Muscle layer of colon (tissue), 2 donors: ENCODE results near the gene GADL1.

Experiments
- H3K27ac ChIP-seq: one replicate; pipeline ENCODE4 v1.7.0; 2013; ENCODE audit warnings: low read depth, mild to moderate bottlenecking, low read length, moderate library complexity
- H3K27me3 ChIP-seq, 2 donors: one replicate each; pipeline ENCODE4 v1.7.0; 2013; ENCODE audit warnings: low read length in 2 of 2, mild to moderate bottlenecking in 2 of 2; ENCODE audit not compliant: insufficient read depth in 2 of 2, control insufficient read depth in 1 of 2
- H3K36me3 ChIP-seq: one replicate; pipeline ENCODE4 v1.7.0; 2013; ENCODE audit warnings: mild to moderate bottlenecking, low read length; ENCODE audit not compliant: insufficient read depth
- H3K4me1 ChIP-seq: one replicate; pipeline ENCODE4 v1.7.0; 2013; ENCODE audit warnings: mild to moderate bottlenecking, low read length; ENCODE audit not compliant: insufficient read depth
- H3K4me3 ChIP-seq, 2 donors: one replicate each; pipeline ENCODE4 v1.7.0; 2013; ENCODE audit warnings: low read length in 2 of 2, low read depth in 1 of 2, mild to moderate bottlenecking in 1 of 2, moderate library complexity in 1 of 2
- H3K9ac ChIP-seq: one replicate; pipeline ENCODE4 v1.7.0; 2013; ENCODE audit warnings: low read length
- H3K9me3 ChIP-seq: one replicate; pipeline ENCODE4 v1.7.0; 2013; ENCODE audit warnings: mild to moderate bottlenecking, low read length
- donor health status: abdominal sarcoma.
- donor health status: Adenocarcinoma of cecum.

GADL1 gene

GRCh38 chr3:30690199-30690598 is 204.3 kb downstream of the GADL1 start:
- Histone ChIP-seq H3K9ac (no peak overlapping the region), H3K27me3 (no peaks in the 10 kb centered on the region), H3K9me3 (no peaks in the 10 kb centered on the region), H3K36me3 (peaks cover 41% of the 10 kb centered on the region), H3K4me3 (no peak overlapping the region), H3K4me1 (peaks cover 94% of the 10 kb centered on the region), H3K27ac (no peak overlapping the region)

DNA sequence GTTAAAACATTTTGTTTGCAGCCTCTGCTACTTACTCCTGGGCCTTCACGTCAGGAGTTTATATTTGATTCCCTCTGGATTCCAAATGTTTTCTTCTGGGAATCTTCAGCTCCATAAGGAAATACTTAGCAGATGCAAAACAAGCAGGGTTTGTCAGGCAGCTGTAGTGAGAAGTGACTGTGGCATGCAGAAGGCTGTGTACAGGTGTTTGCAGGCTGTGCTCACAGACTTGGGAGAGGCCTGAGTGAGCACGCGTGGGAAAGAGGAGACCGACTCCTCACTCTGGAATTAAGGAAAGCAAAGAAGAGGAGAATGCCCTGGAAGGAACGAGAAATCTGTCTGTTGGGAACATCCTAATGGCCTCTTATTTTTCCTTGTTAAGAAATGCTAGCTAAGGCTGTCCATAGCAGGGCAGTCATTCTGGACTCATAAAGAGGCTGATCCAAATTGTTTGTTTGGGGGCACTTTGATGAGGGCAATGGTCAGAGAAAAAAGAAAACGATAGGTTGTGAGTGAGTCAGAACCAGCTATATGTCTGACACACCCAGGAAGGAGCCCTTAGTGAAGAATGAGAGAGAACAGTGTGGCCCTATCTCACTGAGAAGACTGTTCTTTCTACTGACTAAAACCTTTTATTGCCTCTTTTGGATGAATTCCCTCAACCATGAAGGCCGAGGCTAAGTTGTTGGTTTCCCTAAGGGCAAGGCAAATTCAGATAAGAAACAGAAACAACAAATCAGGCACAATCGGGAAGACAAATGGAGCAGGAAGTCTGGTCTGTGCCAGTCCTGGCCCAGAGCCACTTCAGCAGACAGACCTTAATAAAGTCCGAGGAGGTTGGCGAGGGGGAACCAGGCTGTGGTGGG is 205.5 kb downstream of the GADL1 start:
- no peaks in the 10 kb centered on the region for H3K27me3 ChIP-seq
- peak overlapping the region in 1 of 2 donors; percentile 9 for H3K4me3 ChIP-seq
- peaks cover 31% of the 10 kb centered on the region for H3K36me3 ChIP-seq
- H3K4me1 ChIP-seq: peaks cover 99% of the 10 kb centered on the region
- peak overlapping the region; percentile 16 for H3K9ac ChIP-seq
- H3K9me3 ChIP-seq: no peaks in the 10 kb centered on the region
- peak overlapping the region; percentile 62 for H3K27ac ChIP-seq

DNA sequence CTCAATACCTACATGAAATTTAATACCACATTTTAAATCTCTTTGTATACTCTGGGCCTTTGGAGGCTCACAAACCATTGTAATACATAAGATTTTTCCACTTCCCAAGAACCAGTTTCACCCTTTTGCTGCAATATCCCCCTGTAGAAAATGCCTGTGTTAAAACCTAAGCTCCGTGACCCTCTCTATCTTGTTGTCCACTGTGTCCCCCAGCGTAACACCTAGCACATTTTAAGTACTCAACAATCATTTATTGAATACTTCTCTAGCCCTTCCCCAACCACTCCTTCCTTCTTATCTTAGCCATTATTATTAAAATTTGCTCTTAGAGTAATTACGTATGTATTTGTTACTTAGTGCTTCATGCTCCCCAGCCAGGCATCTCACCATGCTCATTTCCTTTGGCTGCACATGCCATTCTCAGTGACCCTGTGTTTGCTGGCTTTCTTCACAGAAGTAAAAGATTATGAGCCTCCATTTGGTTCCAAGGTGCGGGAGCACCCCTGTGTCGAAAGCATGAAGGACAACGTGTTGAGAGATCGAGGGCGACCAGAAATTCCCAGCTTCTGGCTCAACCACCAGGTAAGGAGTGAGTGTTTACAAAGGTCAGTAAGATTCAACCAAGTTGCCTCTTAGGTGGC is 206.4 kb downstream of the GADL1 start:
- peak overlapping the region; percentile 62 for H3K27ac ChIP-seq
- H3K4me3 ChIP-seq: peak overlapping the region in 1 of 2 donors; percentile 9
- H3K9me3 ChIP-seq: no peaks in the 10 kb centered on the region
- peaks cover 30% of the 10 kb centered on the region for H3K36me3 ChIP-seq
- H3K4me1 ChIP-seq: peaks cover 99% of the 10 kb centered on the region
- H3K9ac ChIP-seq: no peak overlapping the region
- H3K27me3 ChIP-seq: no peaks in the 10 kb centered on the region

- Histone ChIP-seq H3K36me3 (peaks cover 17% of the 10 kb centered on the region), H3K4me1 (peaks cover 99% of the 10 kb centered on the region), H3K4me3 (no peak overlapping the region), H3K9ac (no peak overlapping the region), H3K27ac (peak overlapping the region; percentile 25), H3K9me3 (no peaks in the 10 kb centered on the region), H3K27me3 (no peaks in the 10 kb centered on the region)
Observed at GRCh38 chr3:30686799-30687198, 207.7 kb downstream of the GADL1 start.

- no peak overlapping the region for H3K9ac ChIP-seq
- peaks cover 17% of the 10 kb centered on the region for H3K36me3 ChIP-seq
- no peaks in the 10 kb centered on the region for H3K9me3 ChIP-seq
- no peaks in the 10 kb centered on the region for H3K27me3 ChIP-seq
- H3K4me1 ChIP-seq: peaks cover 100% of the 10 kb centered on the region
- H3K4me3 ChIP-seq: no peak overlapping the region
- H3K27ac ChIP-seq: peak overlapping the region; percentile 33
Observed at GRCh38 chr3:30686176-30686575, 208.3 kb downstream of the GADL1 start.

- H3K4me1 ChIP-seq: peaks cover 98% of the 10 kb centered on the region
- no peaks in the 10 kb centered on the region for H3K27me3 ChIP-seq
- no peak overlapping the region for H3K27ac ChIP-seq
- H3K9me3 ChIP-seq: no peaks in the 10 kb centered on the region
- no peak overlapping the region for H3K9ac ChIP-seq
- peaks cover 9% of the 10 kb centered on the region for H3K36me3 ChIP-seq
- H3K4me3 ChIP-seq: no peak overlapping the region
Observed at GRCh38 chr3:30685267-30685667, 209.2 kb downstream of the GADL1 start.

- H3K4me1 ChIP-seq: peaks cover 93% of the 10 kb centered on the region
- no peaks in the 10 kb centered on the region for H3K9me3 ChIP-seq
- H3K36me3 ChIP-seq: peaks cover 3% of the 10 kb centered on the region
- no peak overlapping the region for H3K4me3 ChIP-seq
- no peaks in the 10 kb centered on the region for H3K27me3 ChIP-seq
- H3K27ac ChIP-seq: no peak overlapping the region
- no peak overlapping the region for H3K9ac ChIP-seq
Observed at GRCh38 chr3:30684356-30684755, 210.1 kb downstream of the GADL1 start.

GRCh38 chr3:30683769-30684168 is 210.7 kb downstream of the GADL1 start:
- Histone ChIP-seq H3K4me1 (peaks cover 93% of the 10 kb centered on the region), H3K27ac (peak overlapping the region; percentile 57), H3K9me3 (no peaks in the 10 kb centered on the region), H3K27me3 (no peaks in the 10 kb centered on the region), H3K9ac (no peak overlapping the region), H3K4me3 (no peak overlapping the region), H3K36me3 (peaks cover 9% of the 10 kb centered on the region)

- no peaks in the 10 kb centered on the region for H3K27me3 ChIP-seq
- peak overlapping the region; percentile 57 for H3K27ac ChIP-seq
- H3K9me3 ChIP-seq: no peaks in the 10 kb centered on the region
- H3K4me1 ChIP-seq: peaks cover 86% of the 10 kb centered on the region
- peak overlapping the region in 1 of 2 donors; percentile 1 for H3K4me3 ChIP-seq
- no peak overlapping the region for H3K9ac ChIP-seq
- H3K36me3 ChIP-seq: peaks cover 17% of the 10 kb centered on the region
Observed at GRCh38 chr3:30682434-30683155, 211.9 kb downstream of the GADL1 start.

DNA sequence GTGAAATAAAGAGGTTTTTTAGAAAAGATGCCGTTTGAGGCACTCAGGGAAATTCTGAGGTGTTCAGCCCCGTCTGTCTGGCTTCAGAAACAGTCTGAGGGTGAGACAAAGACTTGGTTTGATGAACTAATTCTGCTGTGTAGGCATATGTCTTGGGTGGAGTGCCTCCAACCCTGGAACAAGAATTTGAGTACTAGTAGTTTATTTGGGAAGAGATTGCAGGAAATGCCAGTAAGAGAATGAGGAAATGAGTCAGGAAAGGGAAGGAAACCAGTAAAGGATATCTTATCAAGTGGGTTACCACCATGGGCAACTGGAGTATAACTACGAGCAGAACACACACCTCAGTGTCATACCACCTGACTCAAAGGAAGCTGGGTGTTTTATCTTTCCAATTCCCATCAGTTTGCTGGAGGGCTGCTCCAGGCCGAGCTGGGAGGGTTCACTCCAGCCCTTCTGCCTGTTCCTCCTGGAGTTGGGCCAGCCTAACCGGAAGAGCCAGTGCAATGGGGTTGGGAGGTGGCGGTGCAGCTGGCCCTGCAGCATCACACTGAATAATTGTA is 212.7 kb downstream of the GADL1 start:
- Histone ChIP-seq H3K9me3 (no peaks in the 10 kb centered on the region), H3K27me3 (no peaks in the 10 kb centered on the region), H3K4me3 (no peak overlapping the region), H3K36me3 (peaks cover 23% of the 10 kb centered on the region), H3K27ac (peak overlapping the region; percentile 57), H3K9ac (no peak overlapping the region), H3K4me1 (peaks cover 86% of the 10 kb centered on the region)
